ENCODE results near the gene UGT1A7.

The UGT1A7 gene

DNA sequence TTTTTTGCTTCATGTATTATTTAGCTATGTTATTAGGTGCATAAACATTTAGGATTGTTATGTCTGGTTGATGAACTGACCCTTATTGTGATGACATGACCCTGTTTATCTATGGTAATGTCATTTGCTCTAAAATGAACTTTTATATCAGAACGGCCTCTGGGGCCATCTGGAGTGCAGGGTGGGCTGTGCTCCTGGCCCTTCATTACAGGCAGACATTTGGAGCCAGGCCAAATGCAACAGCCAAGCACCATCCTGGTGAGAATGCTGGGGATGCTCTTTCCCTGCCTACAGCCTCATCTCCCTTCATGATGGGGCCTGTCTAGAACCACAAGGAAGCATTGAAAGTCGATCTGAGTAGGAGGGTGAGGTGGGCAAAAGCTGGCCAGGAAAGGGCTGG lies 134.6 kb downstream of the UGT1A7 start:
- no peaks in the 10 kb centered on the region for H3K4me1 ChIP-seq (ENCODE audit: insufficient read depth, low read length, severe bottlenecking)
- H3K4me3 ChIP-seq (ENCODE audit: low read depth, low read length, poor library complexity, severe bottlenecking), result no peak overlapping the region
- H3K36me3 ChIP-seq (ENCODE audit: insufficient read depth, low read length), result no peaks in the 10 kb centered on the region
- no peaks in the 10 kb centered on the region for H3F3A ChIP-seq (ENCODE audit: insufficient read depth, low read length)
- TF ChIP-seq CTCF (IDR thresholded peaks at IDR 0.05; ENCODE audit: low read length) (no peak), EZH2 (IDR thresholded peaks at IDR 0.05; ENCODE audit: borderline replicate concordance, low read length) (no peak)
- no peaks in the 10 kb centered on the region for H3K79me2 ChIP-seq (ENCODE audit: insufficient read depth, low read length)
- no peak overlapping the region for H2AFZ ChIP-seq (ENCODE audit: low read length)
- no peak overlapping the region for H3K27ac ChIP-seq (ENCODE audit: low read depth, low read length, poor library complexity, severe bottlenecking)
- H3K9me3 ChIP-seq (ENCODE audit: low read length), result no peaks in the 10 kb centered on the region
- no peak overlapping the region for H3K4me2 ChIP-seq (ENCODE audit: low read length)
- peaks cover 4% of the 10 kb centered on the region; the same call in 1 of the 2 replicates for H3K27me3 ChIP-seq (ENCODE audit: insufficient read depth, low read length)
- no peaks in the 10 kb centered on the region for H4K20me1 ChIP-seq (ENCODE audit: insufficient read depth, low read length)
- no peak overlapping the region for H3K9ac ChIP-seq (ENCODE audit: low read length)
- H3K9me2 ChIP-seq (ENCODE audit: low read depth, low read length), result no peaks in the 10 kb centered on the region

- TF ChIP-seq CTCF (IDR thresholded peaks at IDR 0.05; ENCODE audit: low read length) (no peak), EZH2 (IDR thresholded peaks at IDR 0.05; ENCODE audit: borderline replicate concordance, low read length) (no peak)
Measured at GRCh38 chr2:233816771-233817170, 135.1 kb downstream of the UGT1A7 start.

DNA sequence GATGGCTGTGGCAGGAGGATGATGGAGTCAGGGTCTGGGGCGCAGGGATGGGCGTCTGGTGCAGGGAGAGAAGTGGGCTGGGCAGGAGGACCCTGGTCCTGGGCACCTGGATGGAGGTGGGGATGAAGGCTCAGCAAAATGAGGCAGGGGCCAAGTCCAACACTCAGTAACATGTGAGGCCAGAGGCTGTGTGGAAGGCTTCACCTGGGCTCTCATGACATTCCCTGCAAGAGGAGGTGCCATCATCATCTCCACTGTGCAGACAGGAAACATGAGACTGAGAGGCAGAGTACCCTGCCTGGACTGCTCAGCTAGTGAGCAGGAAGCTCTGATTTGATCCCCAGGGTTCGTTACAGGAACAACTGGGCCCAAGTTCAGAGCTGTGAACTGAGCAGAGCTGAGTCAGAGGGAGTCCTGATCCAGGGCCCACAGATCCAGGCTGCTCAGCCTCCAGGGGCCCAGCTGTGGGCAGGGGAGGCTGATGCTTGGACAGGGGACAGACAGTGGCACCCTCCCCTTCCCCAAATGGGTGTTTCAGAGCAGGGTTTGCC lies 135.7 kb downstream of the UGT1A7 start:
- TF ChIP-seq CTCF (IDR thresholded peaks at IDR 0.05; ENCODE audit: low read length), result no peak
- TF ChIP-seq EZH2 (IDR thresholded peaks at IDR 0.05; ENCODE audit: borderline replicate concordance, low read length), result no peak
- Histone ChIP-seq H3K4me3 (ENCODE audit: low read depth, low read length, poor library complexity, severe bottlenecking) (no peak overlapping the region), H4K20me1 (ENCODE audit: insufficient read depth, low read length) (no peaks in the 10 kb centered on the region), H3F3A (ENCODE audit: insufficient read depth, low read length) (no peaks in the 10 kb centered on the region), H2AFZ (ENCODE audit: low read length) (no peak overlapping the region), H3K79me2 (ENCODE audit: insufficient read depth, low read length) (no peaks in the 10 kb centered on the region), H3K27me3 (ENCODE audit: insufficient read depth, low read length) (peaks cover 9% of the 10 kb centered on the region; the same call in 1 of the 2 replicates), H3K4me1 (ENCODE audit: insufficient read depth, low read length, severe bottlenecking) (no peaks in the 10 kb centered on the region), H3K9me2 (ENCODE audit: low read depth, low read length) (no peaks in the 10 kb centered on the region), H3K4me2 (ENCODE audit: low read length) (no peak overlapping the region), H3K9me3 (ENCODE audit: low read length) (no peaks in the 10 kb centered on the region), H3K9ac (ENCODE audit: low read length) (no peak overlapping the region), H3K36me3 (ENCODE audit: insufficient read depth, low read length) (no peaks in the 10 kb centered on the region), H3K27ac (ENCODE audit: low read depth, low read length, poor library complexity, severe bottlenecking) (no peak overlapping the region)

More at GRCh38 chr2:233816771-233817170, 135.1 kb downstream of the UGT1A7 start:
- Histone ChIP-seq H3K9me3 (ENCODE audit: low read length) (no peaks in the 10 kb centered on the region), H3K79me2 (ENCODE audit: insufficient read depth, low read length) (no peaks in the 10 kb centered on the region), H3K4me3 (ENCODE audit: low read depth, low read length, poor library complexity, severe bottlenecking) (no peak overlapping the region), H3K4me1 (ENCODE audit: insufficient read depth, low read length, severe bottlenecking) (no peaks in the 10 kb centered on the region), H4K20me1 (ENCODE audit: insufficient read depth, low read length) (no peaks in the 10 kb centered on the region), H3K36me3 (ENCODE audit: insufficient read depth, low read length) (no peaks in the 10 kb centered on the region), H3K27ac (ENCODE audit: low read depth, low read length, poor library complexity, severe bottlenecking) (no peak overlapping the region), H2AFZ (ENCODE audit: low read length) (no peak overlapping the region), H3F3A (ENCODE audit: insufficient read depth, low read length) (no peaks in the 10 kb centered on the region), H3K4me2 (ENCODE audit: low read length) (no peak overlapping the region), H3K9ac (ENCODE audit: low read length) (no peak overlapping the region), H3K9me2 (ENCODE audit: low read depth, low read length) (no peaks in the 10 kb centered on the region), H3K27me3 (ENCODE audit: insufficient read depth, low read length) (peaks cover 6% of the 10 kb centered on the region; the same call in 1 of the 2 replicates)
